ENCODE data around the gene RHBDD3.

GRCh38 chr22:29298641-29299040, 30.9 kb upstream of the RHBDD3 start:
- TF ChIP-seq, protein P1, sequence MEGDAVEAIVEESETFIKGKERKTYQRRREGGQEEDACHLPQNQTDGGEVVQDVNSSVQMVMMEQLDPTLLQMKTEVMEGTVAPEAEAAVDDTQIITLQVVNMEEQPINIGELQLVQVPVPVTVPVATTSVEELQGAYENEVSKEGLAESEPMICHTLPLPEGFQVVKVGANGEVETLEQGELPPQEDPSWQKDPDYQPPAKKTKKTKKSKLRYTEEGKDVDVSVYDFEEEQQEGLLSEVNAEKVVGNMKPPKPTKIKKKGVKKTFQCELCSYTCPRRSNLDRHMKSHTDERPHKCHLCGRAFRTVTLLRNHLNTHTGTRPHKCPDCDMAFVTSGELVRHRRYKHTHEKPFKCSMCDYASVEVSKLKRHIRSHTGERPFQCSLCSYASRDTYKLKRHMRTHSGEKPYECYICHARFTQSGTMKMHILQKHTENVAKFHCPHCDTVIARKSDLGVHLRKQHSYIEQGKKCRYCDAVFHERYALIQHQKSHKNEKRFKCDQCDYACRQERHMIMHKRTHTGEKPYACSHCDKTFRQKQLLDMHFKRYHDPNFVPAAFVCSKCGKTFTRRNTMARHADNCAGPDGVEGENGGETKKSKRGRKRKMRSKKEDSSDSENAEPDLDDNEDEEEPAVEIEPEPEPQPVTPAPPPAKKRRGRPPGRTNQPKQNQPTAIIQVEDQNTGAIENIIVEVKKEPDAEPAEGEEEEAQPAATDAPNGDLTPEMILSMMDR (IDR thresholded peaks at IDR 0.05) = no peak
- TF ChIP-seq POLR2A (IDR thresholded peaks at IDR 0.05) = no peak
